ENCODE data around the gene PET100.

PET100 gene, protein sequence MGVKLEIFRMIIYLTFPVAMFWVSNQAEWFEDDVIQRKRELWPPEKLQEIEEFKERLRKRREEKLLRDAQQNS

DNA sequence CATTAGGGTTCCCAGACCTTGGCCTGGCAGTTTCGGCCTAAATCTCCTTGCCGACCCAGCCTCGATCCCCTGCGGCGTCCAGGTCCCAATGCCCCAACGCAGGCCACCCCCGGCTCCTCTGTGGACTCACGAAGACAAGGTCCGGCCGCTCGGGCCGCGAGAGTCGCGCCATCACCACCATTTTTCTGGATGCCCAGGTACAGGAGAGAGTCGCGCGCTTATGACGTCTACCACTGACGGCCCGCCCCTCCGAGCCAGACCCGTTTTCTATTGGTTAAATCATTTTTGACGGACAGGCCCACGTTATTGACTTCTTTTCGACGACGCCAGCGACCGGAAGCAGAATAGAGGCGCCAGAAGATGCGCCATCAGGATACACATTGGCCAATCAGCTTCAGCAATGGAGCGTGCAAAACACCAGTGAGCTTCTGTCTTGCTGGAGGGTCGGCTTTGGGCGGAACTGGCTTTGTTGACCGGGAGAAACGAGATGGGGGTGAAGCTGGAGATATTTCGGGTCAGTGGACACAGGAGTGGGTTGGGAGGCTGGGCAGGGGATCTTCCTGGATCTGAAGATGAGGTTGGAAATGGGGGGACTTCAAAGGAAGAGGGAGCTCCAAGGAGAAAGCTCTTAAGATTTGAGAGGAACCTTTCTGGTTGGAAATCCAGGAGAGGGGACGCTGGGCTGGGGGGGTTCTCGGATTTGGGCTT is at the start of gene PET100, which contains the start of gene XAB2:
Gene PET100 (plus strand): TSS at position 447 of the 708 bp plus-strand sequence. CDS start 41 bp downstream, at position 488.
Gene XAB2 (minus strand): TSS at position 199 of the 708 bp plus-strand sequence. CDS start 18 bp downstream, at position 181.
- FAIRE-seq = peak; percentile 99

DNA sequence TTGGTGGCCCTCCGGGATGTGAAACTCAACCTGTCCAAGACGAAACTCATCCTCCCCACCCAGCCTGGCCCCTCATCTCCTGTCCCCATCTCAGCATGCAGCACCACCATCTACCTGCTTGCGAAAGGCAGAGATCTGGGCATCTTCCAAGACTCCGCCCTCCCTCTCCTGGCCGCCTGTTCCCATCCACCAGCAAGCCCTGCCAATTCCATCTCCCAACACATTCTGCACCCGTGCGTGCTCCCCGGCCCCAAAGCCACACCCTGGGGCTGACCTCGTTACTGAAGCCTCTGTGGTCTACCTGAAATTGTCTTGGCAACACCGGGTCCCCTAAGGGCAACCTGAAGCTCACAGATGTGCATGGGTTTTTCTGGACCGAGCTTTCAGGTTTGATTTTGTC is 47.1 kb upstream of the PET100 start:
- FAIRE-seq = no peak

DNA sequence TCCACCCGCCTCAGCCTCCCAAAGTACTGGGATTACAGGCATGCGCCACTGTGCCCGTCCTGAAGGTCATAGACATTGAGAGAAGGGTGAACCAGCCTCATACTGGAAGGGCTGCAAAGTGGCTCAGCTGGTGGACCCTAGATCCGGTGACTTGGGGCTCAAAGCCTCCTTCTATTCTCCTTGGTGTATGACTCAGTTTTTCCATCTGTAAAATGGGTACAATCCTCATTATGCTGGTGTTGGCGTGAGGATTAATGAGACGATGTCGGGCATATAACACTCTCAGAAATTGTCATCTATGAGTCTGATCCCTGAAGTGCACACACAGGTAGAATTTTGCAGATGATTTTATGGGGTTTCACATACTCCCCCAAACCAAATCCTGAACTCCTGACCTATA is 39.8 kb upstream of the PET100 start:
- no peak for FAIRE-seq

- FAIRE-seq = no peak
Measured at GRCh38 chr19:7590256-7590655, 39.3 kb upstream of the PET100 start.

DNA sequence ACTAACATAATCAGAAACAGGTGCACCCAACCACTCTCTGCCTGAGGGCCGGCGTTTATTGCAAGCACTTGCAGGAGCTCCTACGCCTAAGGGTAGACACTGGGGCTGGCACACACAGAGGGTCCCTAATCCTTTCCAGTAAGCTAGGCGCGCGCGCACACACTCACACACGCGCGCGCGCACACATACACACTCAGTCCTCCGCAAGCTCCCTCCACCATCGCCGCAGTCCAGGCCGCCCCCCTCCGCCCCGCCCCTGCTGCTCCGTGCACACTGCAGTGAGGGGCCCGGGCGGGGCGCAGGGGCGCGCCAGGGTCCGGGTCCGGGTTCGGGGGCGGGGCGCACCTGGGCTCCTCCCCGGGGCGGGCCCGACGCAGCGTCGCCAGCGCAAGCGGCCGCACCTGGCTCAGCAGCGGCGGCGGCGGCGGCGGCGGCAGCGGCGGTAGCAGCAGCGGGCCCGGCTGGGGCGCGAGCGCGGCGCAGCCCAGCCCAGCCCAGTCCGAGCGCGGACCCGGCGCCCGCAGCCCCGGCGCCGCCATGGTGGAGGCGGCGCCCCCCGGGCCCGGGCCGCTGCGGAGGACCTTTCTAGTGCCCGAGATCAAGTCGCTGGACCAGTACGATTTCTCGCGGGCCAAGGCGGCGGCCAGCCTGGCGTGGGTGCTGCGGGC is 34.0 kb upstream of the PET100 start, which contains the start of gene CAMSAP3:
Gene CAMSAP3 (plus strand): TSS at position 398 of the 668 bp plus-strand sequence. CDS start 140 bp downstream, at position 538.
- no peak for FAIRE-seq

GRCh38 chr19:7596211-7596937 is 33.2 kb upstream of the PET100 start:
- FAIRE-seq = no peak

- no peak for FAIRE-seq
Measured at GRCh38 chr19:7597689-7598088, 31.9 kb upstream of the PET100 start.

- FAIRE-seq = no peak
Measured at GRCh38 chr19:7598180-7598579, 31.4 kb upstream of the PET100 start.

GRCh38 chr19:7600721-7601120 is 28.9 kb upstream of the PET100 start:
- no peak for FAIRE-seq

GRCh38 chr19:7602240-7602934 is 27.2 kb upstream of the PET100 start:
- no peak for FAIRE-seq

DNA sequence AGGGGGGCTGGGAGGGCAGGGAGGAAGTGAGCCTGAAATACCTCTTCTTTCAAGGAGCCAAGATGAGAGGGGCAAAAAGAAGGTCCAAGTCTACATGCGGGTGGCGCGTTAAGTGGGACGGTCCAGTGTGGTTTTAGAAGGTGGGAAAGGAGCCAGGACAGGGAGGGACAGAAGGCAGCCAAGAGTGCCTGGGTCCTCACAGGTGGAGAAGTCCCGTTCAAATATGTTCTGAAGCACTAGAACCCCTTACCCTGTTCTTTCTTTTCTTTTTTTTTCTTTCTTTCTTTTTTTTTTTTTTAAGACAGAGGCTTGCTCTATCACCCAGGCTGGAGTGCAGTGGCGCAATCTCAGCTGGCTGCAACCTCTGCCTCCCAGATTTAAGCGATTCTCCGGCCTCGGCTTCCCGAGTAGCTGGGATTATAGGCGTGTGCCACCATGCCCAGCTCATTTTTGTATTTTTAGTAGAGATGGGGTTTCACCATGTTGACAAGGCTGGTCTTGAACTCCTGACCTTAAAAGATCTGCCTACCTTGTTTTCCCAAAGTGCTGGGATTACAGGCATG is 26.6 kb upstream of the PET100 start:
- FAIRE-seq = no peak

DNA sequence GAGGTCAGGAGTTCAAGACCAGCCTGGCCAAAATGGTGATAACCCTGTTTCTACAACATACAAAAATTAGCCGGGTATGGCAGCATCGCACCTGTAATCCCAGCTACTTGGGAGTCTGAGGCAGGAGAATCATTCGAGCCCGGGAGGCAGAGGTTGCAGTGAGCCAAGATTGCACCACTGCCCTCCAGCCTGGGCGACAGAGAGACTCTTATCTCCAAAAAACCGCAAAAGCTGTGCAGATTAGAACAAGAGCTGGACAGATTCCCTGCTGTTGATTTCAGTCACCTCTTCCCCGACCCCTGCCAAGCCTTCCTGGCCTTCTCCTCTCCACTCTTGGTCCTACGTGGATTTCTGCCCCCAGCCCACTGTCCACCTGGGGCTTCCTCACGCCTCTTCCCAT is 25.7 kb upstream of the PET100 start:
- no peak for FAIRE-seq

GRCh38 chr19:7605490-7606222 is 23.9 kb upstream of the PET100 start:
- FAIRE-seq = peak; percentile 47

- FAIRE-seq = no peak
Measured at GRCh38 chr19:7606289-7606688, 23.3 kb upstream of the PET100 start.

GRCh38 chr19:7607212-7607873 is 22.2 kb upstream of the PET100 start:
- FAIRE-seq = no peak

- FAIRE-seq = no peak
Measured at GRCh38 chr19:7607874-7608560, 21.6 kb upstream of the PET100 start.

DNA sequence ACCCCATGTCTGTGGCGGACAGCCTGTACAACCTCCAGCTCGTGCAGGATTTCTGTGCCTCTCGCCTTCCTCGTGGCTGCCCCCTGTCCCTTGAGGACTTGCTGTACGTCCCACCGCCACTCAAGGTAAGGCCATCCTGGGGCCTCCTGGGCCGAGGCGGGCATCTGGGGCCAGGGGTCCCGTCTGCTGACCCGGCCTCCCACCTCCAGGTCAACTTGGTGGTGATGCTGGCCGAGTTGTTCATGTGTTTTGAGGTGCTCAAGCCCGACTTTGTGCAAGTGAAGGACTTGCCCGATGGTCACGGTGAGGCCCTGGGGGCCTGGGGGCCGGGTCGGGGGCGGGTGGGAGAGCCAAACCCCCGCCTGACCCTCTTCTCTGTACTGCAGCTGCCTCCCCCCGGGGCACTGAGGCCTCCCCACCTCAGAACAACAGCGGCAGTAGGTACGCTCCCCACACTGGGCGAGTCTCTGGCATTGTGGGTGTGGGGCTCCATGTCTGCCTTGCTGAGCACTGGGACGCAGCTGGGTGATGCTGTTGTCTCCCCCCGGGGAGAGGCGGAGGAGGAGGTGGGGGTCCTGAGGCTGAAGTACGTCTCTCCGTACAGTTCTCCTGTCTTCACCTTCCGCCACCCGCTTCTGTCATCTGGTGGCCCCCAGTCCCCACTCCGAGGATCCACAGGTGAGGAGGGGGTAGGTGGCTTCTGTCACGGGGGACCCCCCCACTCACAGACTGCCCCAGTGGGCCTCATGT is 18.9 kb upstream of the PET100 start:
- FAIRE-seq = no peak

DNA sequence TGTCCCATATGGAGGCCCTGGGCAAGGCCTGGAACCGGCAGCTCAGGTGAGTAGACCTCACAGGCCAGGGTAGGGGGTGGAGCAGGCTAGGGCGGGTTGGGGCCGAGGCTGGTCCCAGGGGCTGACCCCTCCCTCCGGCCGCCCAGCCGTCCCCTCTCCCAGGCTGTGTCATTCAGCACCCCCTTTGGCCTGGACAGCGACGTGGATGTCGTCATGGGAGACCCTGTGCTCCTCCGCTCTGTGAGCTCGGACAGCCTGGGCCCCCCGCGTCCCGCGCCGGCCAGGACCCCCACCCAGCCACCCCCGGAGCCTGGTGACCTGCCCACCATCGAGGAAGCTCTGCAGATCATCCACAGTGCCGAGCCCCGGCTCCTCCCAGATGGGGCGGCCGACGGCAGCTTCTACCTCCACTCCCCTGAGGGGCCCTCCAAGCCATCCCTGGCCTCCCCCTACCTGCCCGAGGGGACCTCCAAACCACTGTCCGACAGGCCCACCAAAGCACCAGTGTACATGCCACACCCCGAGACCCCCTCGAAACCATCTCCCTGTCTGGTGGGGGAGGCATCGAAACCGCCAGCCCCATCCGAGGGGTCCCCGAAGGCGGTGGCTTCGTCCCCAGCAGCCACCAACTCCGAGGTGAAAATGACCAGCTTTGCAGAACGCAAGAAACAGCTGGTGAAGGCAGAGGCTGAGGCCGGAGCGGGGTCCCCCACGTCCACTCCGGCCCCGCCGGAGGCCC is 17.9 kb upstream of the PET100 start:
- no peak for FAIRE-seq
